Measurements from ENCODE around the gene BST1.
"Not testable (repeated sequence)": the region's sequence is repeated elsewhere in the genome, so short reads cannot be mapped to it uniquely, and the experiment has no call there.

BST1 gene

DNA sequence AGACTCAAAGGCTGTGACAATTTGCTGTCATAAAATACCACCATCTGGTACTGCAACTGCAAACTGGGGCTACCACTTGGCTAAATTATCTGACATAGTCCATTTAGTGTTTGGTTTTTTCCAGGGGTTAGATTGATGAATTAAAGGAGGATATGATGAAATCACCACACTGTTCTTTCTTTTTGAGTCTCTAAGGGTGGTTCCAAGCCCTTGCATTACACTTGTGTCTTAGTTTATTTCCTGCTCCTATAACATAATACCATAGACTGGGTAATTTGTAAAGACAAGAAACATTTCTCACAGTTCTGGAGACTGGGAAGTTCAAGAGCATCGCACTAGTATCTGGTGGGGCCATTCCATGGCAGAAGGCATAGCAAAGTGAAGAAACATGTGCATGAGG, 43.2 kb downstream of the BST1 start:
- no peak for DNase-seq (ENCODE audit: low read depth in 2 of 2)

DNA sequence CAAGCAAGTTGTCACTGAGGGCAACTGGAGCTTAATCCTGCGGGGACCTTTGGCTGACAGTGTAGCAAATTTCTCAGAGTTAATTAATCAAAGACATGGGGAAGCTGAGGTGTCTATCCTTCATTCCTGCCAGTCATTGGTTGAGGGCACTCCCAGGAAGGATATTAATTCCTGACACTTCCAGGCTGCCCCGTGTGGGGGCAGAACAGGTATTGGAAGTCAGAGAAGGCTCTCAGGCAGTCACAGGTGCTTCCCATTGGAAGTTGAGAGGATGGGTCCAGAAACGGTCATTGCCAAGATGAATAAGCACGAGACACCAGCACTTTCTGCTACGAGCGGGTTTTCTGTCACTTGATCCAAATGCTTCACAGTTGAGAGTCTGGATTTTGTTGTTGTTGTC, 46.1 kb downstream of the BST1 start:
- no peak for DNase-seq (ENCODE audit: low read depth in 2 of 2)

DNA sequence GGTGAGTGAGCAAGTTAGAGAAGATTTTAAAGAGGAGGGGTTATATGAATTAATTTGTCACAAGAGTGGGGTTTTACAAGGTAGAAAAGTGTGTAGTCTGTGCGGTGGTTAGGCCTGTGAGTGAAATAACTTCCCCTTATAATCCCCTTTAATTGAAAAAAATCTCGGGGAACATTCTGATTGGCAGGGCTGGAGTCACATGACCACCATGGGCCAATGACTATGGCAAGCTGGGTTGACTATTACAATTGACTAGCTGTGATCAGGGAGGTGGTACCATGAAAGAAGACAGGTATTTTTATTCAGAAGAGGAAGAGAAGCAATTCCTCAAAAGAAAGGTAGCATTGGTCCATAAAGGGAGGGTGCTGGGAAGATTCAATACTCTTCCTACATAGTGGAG, 48.3 kb downstream of the BST1 start:
- no peak for DNase-seq (ENCODE audit: low read depth in 2 of 2)

DNA sequence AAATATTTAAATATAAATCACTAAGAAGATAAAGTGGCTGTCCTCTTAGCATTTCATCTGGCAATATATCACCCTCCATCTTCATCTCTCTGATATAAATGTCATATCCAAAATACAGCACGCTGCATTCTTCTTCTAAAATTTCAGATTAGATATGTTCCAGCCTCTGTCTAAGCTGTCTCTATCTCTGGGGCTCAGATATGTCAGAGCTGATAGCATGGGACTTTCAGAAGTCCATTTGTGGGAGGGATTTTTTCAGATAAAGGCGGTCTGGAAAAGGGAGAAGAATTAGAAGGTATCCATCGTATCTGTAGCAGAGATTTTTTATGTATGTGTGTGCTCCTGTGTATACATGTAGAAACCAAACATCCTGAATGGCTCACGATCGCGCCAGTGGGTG, 50.2 kb downstream of the BST1 start:
- DNase-seq (ENCODE audit: low read depth in 2 of 2) = no peak

DNA sequence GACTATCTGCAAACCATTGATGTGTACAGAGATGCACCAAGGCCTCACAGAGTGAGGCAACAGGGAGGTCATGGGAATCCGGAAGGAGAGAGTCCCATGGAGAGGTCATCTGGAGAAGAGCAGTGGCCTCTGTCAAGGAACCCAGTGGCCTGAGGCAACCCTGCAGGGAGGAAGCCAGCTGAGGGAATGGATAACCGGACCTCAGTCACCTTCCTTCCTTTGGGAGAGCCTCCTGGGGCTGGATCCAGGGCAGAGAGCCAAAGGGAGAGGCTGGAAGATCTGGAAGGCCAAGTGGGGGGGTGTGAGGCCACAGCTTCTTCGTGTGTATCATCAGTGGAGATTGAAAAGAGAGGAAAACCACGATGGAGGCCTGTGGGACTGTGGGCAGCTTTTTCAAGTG, 50.9 kb downstream of the BST1 start:
- DNase-seq (ENCODE audit: low read depth in 2 of 2) = no peak

DNA sequence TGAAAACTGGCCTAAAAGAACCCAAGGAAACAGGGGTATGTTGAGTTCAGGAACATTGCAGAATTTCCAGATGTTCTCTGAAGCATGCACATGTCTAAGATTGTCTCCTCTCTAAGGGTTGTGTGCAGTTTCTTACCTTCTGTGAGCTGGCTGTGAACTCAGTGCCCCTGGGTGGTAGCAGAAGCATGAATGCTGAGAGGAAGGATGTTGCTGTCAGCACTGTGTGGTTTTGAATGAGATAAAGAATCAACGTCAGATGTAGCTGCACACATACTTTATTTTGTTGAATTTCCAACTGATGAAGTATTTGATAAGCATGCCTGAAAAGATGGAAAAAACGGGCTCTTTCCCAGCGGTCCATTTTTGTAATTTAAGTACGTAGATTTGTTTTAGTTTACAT, 51.5 kb downstream of the BST1 start:
- no peak for DNase-seq (ENCODE audit: low read depth in 2 of 2)

DNA sequence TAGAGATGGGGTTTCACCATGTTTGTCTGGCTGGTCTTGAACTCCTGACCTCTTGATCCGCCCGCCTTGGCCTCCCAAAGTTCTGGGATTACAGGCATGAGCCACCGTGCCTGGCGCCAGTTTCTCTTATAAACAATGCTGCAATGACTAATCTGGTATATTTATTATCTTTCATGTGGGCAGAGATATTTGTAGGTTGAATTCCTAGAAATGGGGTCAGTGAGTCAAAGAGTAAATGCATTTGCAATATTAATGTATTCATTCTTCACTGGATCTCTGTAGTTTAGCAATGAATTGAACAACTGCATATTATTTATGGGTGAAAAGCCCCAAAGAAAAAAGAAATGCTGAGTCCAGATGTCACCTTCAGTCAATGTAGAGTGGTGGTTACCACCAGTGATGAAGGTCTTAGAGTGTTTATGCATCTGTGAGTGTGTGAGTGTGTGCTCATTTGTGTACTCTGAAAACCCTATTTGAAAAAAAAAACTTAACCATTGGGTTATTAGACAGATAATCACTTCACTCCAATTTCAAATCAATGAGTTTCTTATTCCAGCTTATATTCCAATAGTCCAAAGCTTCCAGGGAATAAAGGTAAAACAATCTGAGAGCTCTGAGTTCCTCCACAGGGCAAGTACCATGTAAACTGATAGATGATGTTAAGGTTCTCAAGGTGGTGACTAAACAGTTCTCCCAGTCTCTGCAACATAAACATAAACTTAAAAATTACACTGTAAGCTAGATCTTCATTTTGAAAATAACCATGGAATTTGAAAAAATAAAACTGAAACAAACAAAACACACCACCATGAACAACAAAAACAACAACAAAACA, 52.7 kb downstream of the BST1 start:
- DNase-seq (ENCODE audit: low read depth in 2 of 2) = no peak

DNA sequence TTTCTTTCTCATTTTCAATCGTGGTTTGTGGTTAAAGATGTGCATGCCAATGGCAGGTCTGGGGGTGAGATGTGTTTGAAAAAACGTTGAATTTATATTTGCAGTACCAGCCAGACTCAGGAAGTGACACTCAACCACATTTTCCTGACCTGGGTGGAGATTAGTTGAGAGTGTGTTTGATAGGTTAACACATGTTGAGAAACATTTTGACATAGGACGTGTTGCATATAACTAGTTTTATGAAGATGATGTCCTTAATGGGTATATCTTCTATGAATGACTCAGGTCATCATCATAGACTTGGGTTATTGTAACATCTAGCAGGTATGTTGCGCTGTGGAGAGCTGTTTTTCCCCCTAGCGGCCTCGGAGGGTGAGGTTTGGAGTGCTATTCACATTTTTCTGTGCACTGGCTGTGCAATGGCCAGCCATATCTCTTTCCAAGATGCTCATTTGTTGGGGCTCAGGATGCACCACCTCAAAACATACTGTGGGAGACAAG, 53.5 kb downstream of the BST1 start:
- peak; percentile 52 to 54 for DNase-seq (ENCODE audit: low read depth in 2 of 2)

DNA sequence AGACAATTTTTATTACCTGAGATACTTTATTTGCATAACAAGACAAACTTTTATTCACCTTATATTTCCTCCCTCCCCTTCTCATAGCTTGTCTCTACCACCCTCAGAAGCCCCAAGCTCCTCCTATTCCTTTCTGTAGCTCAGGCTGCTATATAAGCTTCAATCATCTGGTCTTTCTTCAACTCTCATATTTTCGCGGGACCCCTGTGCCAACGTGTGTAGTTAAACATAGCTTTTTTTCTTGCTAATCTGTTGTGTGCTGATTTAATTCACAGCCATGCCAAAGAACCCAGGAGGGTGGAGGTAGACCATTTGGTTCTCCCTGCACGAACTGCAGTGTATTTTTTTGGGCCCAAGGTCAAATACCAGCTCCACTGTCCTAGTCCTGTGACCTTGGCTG, 54.2 kb downstream of the BST1 start:
- no peak for DNase-seq (ENCODE audit: low read depth in 2 of 2)

DNA sequence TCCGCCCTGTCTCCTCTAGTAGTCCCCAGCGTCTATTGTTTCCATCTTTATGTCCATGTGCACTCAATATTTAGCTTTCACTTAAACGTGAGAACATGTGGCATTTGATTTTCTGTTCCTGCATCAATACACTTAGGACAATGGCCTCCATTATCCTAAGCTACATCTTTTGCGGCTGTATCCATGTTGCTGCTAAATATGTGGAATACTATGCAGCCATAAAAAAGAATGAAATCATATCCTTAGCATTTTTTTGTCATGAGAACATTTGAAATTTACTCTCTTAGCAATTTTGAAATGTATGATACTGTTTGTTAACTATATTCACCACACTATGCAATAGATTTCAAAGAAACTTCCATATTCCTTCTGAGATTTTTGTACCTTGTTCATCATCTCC, 55.4 kb downstream of the BST1 start:
- DNase-seq (ENCODE audit: low read depth in 2 of 2) = no peak

DNA sequence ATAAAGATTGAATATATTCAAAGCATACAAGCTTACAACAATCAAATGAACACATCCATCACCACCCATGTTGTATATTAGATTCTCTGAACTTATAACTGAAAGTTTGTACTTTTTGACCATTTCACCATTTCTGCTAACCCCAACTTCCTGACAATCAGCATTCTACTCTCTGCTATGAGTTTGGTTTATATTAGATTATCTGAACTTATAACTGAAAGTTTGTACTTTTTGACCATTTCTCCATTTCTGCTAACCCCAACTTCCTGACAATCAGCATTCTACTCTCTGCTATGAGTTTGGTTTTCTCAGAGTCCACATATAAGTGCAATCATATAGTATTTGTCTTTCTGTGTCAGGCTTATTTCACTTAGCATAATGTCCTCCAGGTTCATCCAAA, 59.6 kb downstream of the BST1 start:
- DNase-seq (ENCODE audit: low read depth in 2 of 2) = not testable (repeated sequence)

DNA sequence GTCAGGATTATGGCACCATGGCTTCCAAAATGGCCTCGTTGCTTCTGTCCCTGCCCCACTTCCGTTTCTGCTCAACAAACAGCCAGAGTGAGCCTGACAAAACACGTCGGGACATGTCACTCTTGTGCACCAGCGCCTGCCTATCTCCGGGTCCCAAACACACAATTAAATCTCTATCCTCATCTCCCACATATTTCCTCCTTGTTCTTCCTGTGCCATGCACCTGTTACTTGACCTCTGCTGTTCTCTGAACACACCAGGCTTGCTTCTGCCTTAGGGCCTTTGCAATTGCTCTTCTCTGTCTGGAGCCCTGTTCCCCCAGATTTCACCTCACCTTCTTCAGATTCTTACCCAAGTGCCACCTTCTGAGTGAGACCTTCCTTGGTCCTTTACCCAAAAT, 62.5 kb downstream of the BST1 start:
- DNase-seq (ENCODE audit: low read depth in 2 of 2) = no peak

DNA sequence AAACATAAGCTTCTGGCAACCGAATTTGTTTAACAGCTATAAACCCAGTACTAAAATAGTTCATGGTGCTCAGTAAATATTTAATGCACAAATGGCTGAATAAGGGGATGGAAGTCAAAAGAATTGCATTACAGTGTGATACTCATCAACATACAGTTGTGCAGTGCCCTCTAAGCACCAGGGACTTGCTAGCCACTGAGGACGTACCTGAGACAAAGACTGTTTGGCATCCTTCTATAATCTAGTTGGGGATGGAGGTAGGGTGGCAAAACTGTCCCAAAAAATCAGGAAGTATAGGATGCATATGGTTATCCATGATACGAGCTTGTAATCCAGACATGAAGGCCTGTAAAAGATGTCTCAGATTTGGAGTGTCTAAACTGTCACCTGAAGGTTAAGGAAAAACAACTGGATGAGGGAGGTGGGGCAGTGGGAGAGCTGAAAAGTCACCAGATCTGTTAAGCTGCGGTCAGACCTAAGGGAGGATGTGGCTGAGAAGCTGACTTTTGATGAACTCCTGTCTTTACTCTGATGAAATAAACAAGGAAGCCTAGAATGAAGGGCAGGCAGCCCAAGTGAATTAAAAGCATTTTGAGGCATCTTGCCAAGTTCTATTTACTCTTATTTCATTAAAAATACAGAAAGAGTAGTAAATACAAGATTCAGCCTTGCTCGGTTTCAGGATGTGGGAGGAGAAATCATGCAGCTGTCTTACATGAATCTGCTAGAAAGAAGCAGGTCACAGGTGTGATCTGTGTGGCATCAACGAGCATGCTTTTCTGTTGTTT, 63.2 kb downstream of the BST1 start:
- no peak for DNase-seq (ENCODE audit: low read depth in 2 of 2)

DNA sequence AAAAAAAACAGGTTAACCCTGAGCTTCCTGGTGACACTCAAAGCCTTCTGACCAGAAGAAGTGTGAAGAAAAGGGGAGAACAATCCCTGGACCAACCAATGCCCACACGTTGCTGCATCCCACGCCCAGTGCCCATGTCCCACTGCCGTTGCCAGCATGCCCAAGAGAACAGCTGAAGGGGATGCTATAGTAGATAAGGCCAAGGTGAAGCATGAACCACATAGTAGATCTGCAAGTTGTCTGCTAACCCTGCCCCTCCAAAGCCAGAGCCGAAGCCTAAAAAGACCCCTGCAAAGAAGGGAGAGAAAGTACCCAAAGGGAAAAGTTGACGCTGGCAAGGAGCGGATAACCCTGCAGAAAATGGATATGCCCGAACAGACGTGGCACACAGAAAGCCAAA, 64.0 kb downstream of the BST1 start:
- no peak for DNase-seq (ENCODE audit: low read depth in 2 of 2)

DNA sequence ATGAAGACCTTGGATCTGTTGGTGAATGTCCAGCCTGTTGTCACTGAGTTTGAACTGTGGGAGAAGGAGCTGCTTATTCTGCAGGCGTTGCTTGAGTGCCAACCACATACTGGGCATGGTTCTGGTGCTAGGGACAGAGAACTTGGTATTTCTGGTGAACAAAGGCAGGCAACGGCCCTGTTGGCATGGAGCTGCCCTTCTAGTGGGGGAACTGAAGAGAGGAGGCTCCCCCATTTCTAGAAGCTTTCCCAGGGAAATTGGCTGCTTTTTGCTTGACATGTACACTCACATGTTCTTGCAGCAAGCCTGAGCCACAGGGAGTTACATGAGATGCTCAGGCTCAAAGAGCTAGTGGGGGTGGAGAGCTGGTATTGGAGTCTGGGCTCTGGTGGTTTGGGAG, 66.3 kb downstream of the BST1 start:
- no peak for DNase-seq (ENCODE audit: low read depth in 2 of 2)

DNA sequence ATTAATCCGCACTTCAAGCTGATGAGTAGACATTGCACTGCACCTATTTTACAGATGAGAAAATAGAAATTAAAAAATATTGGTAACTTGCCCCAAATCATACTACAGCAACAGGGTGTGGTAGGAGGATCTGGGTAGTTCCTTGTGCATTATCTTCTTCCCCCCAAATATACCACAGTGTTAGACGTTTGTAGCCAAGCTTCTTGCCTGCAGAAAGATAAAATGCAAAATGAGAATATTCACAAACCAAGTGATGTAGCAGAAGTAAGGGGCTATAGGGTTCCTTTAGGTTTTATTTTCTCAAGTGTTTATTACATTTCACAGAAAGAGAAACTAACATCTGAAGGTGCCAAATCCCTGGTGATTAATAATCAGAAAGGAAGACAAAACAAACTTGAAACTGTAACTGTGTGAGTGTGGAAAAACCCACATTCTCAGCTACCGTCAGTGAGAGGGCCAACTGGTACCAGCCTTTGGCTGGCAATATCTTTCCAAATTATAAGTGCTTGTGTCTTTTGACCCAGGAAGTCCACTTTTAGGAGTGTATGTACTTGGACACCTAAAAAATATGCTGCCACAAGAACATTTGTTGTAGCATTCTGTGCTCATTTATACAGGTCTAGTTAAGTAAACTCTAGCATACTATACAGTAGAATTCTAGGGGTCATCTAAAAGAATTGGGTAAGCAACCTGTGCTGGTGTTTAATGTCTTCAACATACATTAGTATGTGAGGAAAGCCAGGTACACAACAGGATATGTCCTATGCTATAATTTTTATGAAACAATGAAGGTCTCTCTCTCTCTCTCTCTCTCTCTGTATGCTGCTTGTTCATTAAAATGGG, 68.6 kb downstream of the BST1 start:
- no peak for DNase-seq (ENCODE audit: low read depth in 2 of 2)

DNA sequence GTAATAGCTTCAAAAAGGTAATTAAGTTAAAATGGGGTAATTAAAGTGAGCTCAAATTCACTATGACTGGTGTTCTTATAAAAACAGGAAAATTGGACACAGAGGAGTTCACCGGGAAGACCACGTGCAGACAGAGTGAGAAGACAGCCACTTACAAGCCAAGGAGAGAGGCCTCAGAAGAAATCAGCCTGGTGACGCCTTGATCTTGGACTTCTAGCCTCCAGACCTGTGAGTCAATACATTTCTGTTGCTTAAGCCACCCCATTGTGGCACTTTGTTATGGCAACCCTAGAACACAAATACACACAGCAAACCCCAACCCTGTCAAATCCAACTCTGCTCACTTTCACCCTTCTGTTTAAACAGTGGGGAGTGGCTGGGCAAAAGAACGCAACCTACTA, 71.2 kb downstream of the BST1 start:
- no peak for DNase-seq (ENCODE audit: low read depth in 2 of 2)

DNA sequence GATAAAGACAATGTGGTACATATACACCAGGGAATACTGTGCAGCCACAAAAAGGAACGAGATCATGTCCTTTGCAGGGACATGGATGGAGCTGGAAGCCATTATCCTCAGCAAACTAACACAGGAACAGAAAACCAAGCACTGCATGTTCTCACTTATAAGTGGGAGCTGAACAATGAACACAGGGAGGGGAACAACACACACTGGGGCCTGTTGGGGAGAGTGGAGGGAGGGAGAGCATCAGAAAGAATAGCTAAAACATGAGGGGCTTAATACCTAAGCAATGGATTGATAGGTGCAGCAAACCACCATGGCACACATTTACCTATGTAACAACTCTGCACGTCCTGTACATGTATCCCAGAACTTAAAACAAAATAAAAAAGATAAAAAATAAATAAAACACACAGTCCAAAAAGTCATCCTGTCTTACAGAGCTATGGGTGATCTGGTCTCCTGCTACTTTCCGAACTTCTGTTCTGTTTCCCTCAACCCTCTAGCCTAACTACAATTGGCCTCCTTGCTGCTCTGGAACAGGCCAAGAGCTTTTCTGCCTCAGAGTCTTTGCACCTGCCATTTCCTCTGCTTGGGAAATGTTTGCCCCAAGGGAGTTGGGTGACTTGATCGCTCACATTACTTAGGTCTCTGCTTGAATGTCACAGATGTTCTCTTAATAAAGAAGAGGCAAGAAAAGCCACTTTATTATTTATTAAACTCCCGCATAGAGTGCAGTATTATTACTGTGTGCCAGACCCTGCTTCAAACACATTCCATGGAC, 74.2 kb downstream of the BST1 start:
- DNase-seq (ENCODE audit: low read depth in 2 of 2) = no peak

DNA sequence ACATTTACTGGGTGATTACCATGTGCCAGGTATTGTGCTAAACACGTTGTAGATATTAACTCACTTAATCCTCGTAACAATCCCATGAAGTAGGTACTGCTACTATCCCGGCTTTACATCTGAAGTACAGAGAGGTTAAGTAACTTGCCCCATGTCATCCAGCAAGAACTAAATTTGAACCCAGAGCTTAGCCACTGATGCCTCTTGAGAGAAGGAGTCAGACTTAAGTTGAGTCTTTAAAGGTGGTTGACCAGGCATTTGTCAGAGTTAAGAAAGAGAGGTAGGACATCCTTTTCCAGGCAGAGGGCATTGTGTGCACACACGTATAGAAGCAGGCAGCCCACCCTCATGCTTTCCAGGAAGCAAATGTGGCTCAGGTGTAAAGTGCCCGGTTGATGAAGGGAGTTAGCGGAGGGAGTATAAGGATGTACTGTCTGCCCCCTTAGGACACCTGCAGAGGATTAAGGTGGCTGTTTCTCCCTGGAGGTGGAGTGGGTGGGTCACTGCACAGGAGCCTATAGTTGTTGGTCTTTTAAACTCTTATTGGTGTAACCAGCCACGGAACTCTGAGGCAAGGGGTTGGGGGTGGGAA, 74.9 kb downstream of the BST1 start:
- no peak for DNase-seq (ENCODE audit: low read depth in 2 of 2)

DNA sequence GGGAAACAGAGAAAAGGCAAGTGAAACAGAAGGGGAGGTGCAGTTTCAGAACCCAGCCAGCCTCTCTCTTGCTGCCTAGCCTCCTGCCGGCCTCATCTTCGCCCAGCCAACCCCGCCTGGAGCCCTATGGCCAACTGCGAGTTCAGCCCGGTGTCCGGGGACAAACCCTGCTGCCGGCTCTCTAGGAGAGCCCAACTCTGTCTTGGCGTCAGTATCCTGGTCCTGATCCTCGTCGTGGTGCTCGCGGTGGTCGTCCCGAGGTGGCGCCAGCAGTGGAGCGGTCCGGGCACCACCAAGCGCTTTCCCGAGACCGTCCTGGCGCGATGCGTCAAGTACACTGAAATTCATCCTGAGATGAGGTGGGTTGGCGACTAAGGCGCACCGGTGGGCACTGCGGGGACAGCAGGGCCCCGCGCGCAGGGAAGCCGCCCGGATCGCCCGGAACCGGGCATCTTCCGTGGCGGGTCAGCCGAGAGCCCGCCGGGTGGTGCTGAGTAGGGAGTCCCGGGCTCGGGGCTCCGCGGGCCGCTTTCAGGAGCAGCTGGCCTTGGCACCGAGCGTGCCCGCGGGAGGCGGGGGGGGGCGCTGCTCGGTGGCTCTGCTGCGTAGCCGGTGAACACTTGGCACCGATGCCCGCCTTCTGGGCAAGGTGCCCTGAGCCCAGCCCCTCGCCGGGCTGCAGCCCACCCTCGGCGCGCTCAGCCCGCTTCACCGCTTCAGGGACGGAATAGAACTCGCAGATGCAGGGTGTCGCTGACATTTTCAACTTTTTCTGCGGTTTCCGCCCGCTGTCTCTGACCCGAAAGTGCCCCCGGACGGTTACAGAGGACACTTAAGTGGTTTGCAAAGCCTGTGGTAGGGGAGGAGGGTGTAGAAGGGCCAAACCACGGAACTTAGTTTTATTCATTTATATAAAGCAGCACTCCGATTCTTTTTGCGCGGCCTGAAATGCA, 75.7 kb downstream of the BST1 start, which contains the start of gene CD38:
TSS of gene CD38 (plus strand) at position 40 of the 953 bp plus-strand sequence. CDS start at position 127, 87 bp downstream.
- peak in 1 of 2 donors; percentile 32 for DNase-seq (ENCODE audit: low read depth in 2 of 2)

Data from stimulated activated CD4-positive, alpha-beta T cell treated with anti-CD3 and anti-CD28 coated beads, Interleukin-1b, Interleukin-23, amount 100 ng/mL, for 4 hours (primary cell).